GM18499 (cell line): ENCODE data around the gene SCGB2B2.
"Not testable (repeated sequence)": the region's sequence is repeated elsewhere in the genome, so short reads cannot be mapped to it uniquely, and the experiment has no call there.

ENCODE experiments used
- ATAC-seq: cut with Tn5 transposase; IDR thresholded peaks from one replicate; pipeline ENCODE4 v1.9.1; 2021; ENCODE audit warnings: moderate number of reproducible peaks; ENCODE audit not compliant: insufficient read depth, unreplicated experiment

Gene SCGB2B2

DNA sequence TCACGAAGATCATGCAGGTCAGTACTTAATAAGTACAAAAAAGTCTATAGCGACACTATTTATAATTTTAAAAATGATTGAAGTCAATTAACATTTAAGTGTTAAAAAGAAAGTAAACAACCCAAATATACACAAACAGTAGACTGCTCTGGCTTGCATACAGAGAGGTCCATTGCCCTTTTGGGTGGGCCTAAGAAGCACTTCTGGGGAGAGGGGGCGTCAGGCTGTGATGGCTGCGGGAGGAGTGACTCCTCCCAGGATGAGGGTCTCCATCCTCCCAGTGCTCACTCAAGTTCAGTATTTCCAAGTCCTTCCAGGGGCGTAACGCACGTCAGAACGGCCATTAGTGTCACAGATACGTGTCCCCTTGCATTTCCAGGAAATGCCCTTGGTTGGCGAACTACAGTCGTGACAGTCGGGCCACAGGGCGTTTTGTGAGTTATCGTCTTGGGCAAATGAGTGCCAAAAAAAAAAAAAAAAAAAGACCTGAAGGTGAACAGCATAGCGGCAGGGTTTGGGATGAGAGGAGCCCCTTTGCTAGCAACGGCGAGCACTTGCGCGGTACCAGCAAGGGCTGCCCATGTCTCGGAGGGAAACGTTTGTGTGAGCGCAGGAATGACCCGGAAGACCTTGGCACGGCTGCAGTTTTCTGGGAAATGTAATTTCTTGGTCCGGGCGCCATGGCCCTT, at the start of gene SCGB2B2:
Gene SCGB2B2 (minus strand): TSS at position 463 of the 689 bp plus-strand sequence. CDS start 82,596 bp downstream, outside the sequence.
- peak; percentile 32 for ATAC-seq

DNA sequence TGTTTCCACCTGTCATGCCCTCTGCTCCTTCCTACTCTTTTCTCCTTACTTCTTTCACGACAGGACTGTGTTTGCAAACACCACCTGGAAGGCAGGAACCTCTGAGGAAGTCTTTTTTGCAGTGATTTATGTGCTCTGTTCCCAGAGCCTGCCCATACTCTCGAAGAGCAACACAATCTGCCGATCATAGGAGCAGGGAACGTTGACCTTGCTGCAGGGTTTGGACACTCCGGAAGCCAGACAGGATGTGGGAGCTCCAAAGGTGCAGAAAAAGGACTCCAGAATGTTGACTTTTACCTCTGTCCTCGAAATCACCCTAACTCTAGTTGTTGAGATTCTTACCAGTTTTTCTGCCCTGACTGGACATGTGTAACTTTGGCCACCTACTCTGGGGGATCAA, 48.4 kb upstream of the SCGB2B2 start:
- ATAC-seq, result no peak

- no peak for ATAC-seq
These were observed 45.4 kb upstream of the SCGB2B2 start for GRCh38 chr19:34722353-34722752.

DNA sequence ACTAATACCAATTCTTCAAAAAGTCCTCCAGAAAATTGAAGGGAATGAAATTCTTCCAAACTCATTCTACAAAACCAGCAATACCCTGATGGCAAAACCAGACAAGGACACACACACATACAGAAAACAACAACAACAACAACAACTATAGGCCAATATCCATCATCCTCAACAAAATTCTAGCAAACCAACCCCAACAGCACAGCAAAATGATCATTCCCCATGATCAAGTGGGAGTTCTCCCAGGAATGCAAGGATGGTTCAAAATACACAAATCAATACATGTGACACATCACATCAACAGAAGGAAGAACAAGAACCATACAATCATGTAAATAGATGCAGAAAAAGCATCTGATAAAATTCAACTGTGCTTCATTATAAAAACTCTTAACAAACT, 38.4 kb upstream of the SCGB2B2 start:
- no peak for ATAC-seq

GRCh38 chr19:34713262-34713637, 36.3 kb upstream of the SCGB2B2 start:
- no peak for ATAC-seq

DNA sequence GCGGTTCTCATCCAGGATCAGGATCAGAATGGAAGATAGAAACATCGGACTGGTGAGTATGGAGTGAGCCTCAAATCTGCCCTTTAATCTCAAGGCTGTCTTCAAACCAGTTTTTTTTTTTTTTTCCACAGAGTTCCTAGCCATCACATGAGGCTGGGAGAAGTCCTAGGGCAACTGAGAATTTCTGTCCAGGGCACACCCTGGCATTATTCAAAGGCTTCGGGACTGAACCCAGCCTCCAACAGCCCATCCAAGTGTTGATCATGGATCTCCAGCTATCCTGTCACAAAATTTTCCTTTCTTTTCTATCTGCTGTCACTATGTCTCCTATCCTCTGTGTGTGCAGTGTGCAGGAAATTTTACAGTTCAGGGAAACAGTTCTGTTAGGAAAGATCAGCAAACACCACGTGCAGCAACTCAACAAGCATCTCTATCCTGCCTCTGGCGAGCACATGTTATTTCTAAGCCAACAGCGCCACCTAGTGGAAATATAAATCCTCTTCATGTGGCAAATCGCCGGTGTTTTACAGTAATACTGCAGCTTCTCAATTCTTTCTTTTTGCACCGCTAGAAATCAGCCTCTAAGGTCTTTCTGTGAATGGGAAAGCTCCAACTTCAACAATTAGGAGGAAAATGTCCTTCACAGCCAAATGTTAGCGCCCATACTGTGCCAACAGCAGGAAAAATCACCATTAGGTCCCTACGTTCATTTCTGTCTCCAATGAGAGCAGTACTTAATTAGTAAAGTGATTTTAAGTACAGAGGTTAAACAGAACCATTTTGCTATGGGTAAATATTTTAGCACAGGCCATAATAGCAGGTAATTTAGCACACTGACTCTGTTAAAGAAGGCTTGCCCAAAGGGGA, 35.7 kb upstream of the SCGB2B2 start:
- no peak for ATAC-seq

DNA sequence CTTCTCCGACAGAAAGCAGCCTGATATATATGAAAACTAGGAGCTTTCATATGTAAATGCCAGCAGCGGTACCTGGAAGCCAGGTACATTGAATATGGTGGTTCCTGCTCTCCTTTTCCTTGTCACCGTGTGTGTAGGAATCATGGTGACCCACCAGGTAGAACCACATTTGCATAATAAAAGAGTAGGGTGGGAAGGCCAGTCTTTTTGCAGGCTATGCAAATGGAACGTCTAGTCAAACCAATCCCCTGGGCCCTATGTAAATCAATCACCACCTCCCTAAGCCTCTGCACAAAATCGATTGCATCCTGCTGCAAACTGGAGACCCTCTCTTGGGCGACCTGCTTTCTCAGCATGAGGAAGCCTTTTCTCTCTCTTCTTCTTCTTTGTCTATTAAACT, 34.9 kb upstream of the SCGB2B2 start:
- ATAC-seq, result no peak

- no peak for ATAC-seq
These were observed 30.7 kb upstream of the SCGB2B2 start for GRCh38 chr19:34707661-34708060.

- no peak for ATAC-seq
These were observed 15.6 kb upstream of the SCGB2B2 start for GRCh38 chr19:34692549-34692948.

DNA sequence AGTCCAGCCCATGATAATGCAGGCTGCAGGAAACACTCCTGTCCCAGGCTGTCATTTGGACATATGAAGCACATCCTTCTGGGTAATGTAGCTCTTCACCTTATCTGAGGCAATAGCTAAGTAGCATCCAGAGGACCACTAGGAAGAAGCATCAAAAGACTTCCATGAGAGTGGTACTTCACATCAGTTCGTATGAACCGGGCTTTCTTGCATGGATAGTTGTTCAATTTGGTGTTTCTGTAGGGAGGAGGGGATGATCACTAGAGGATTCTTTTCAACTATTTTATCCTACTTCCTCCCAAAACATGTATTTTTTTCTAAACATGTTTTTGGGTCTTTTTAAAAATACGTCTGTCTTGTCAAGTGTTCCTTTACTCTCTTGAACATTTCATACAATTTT, 13.4 kb upstream of the SCGB2B2 start:
- ATAC-seq, result no peak

DNA sequence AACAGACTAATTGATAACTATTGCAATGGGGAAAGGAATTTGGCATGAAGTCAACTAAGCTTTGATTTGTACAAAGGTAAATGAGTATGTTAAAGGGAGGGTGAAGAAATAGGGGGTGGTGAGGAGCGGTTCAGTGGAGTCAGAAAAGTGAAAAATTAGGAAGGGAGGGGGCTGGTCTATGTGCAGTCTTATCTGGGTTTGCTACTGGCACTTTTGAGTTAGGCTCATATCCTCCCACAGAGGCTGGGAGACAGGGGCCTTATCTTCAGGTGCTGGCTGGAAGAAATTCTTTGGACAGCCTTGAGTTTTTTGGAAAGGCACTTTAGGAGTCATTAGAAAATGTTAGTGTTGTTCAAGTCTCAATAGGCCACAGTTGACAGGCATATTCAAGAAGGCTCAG, 11.6 kb upstream of the SCGB2B2 start:
- ATAC-seq, result no peak

DNA sequence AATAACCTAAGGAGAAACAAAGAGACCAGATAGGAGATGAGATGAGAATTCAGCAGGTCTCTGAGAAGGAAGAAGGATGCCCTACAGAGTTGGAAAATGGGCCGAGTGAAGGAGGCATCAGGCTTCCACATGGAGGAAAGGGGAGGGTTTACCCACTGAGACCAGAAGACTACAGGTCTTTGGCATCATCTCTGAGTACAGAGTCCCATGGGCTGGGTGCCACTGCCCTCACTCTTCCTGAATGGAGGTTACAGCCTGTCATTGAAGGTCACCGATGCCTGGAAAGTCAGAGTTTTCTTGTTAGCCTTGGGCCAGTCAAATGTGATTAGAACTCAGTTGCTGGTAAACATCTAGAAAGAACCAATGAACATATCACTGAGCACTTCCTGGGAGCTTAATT, 10.4 kb upstream of the SCGB2B2 start:
- no peak for ATAC-seq

GRCh38 chr19:34686455-34686854, 9.5 kb upstream of the SCGB2B2 start:
- no peak for ATAC-seq

GRCh38 chr19:34685266-34685665, 8.3 kb upstream of the SCGB2B2 start:
- ATAC-seq, result not testable (repeated sequence)

GRCh38 chr19:34681478-34681877, 4.5 kb upstream of the SCGB2B2 start:
- ATAC-seq, result no peak

DNA sequence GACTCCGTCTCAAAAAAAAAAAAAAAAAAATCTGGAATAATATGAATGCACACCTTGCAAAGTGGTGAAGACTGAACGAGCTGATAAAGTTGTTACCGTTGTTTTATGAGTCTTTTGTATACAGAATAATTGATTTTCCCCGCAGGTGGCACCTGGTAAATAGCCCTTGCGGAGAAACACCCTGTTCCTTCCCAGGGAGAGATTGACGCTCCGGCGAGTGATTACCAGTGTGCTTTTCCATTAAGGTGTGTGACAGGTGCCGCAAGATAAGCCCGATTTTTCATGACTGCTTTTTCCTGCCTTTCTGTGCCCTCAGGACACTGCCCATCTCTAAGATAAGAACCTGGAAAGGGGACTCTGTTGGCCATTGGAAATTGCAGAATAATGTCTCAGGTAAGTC, 1.5 kb upstream of the SCGB2B2 start:
- no peak for ATAC-seq

GRCh38 chr19:34678085-34678412, 1.1 kb upstream of the SCGB2B2 start:
- no peak for ATAC-seq

GRCh38 chr19:34677386-34678084, 576 bp upstream of the SCGB2B2 start, which contains the start of gene ZNF302:
Gene ZNF302 (plus strand): TSS chr19:34677678. CDS start chr19:34678805, 1,127 bp downstream.
- peak; percentile 70 for ATAC-seq

GRCh38 chr19:34675919-34676318, 1.0 kb downstream of the SCGB2B2 start:
- no peak for ATAC-seq

DNA sequence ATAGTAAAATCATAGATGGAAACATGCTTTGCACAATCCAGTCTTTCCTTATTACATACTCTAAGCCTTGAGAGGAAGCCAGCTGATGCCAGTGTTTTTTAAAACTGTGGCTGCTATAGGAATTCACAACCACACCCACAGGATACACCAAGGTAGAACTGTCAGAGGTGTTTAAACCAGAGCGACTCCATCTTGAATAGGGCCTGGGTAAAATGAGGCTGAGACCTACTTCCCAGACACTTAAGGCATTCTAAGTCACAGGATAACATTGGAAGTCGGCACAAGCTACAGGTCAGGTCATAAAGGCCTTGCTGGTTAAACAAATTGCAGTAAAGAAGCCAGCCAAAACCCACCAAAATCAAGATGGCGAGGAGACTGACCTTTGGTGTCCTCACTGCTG, 1.7 kb downstream of the SCGB2B2 start:
- ATAC-seq, result no peak

GRCh38 chr19:34673590-34673989, 3.4 kb downstream of the SCGB2B2 start:
- no peak for ATAC-seq
